Stimulated activated CD4-positive, alpha-beta T cell treated with anti-CD3 and anti-CD28 coated beads, Interleukin-2, amount 100 ng/mL, for 48 hours (primary cell): ENCODE measurements around the gene UBAC2.

Experiments used
- DNase-seq, 2 donors: peaks; one replicate each; pipeline ENCODE4 v3.0.0-alpha.2; 2020

UBAC2 gene

GRCh38 chr13:99275093-99275469 is 74.4 kb downstream of the UBAC2 start:
- DNase-seq, result no peak

- DNase-seq, result no peak
Observed at GRCh38 chr13:99276706-99277105, 76.1 kb downstream of the UBAC2 start.

DNA sequence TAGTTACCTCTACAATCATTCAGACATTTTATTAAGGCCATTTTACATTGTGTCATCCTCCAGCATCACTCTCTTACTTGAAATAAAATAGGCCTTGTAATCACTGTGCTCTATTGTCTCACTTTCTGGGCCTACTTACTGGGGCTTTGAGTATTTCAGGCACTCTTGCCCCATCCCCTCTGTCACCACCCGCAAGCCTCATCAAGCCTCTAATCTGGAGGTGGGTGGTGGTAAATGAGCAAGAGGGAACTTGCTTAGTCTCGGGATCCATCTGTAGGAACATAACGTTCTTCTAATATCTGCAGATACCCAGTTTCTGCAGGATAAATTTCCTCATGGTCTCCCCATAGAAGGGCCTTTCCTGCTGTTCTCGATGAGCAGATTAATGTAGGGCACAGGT is 77.0 kb downstream of the UBAC2 start:
- no peak for DNase-seq

GRCh38 chr13:99278200-99278599 is 77.5 kb downstream of the UBAC2 start:
- DNase-seq, result no peak

- no peak for DNase-seq
Observed at GRCh38 chr13:99278843-99279242, 78.2 kb downstream of the UBAC2 start.

- no peak for DNase-seq
Observed at GRCh38 chr13:99279637-99280036, 79.0 kb downstream of the UBAC2 start.

DNA sequence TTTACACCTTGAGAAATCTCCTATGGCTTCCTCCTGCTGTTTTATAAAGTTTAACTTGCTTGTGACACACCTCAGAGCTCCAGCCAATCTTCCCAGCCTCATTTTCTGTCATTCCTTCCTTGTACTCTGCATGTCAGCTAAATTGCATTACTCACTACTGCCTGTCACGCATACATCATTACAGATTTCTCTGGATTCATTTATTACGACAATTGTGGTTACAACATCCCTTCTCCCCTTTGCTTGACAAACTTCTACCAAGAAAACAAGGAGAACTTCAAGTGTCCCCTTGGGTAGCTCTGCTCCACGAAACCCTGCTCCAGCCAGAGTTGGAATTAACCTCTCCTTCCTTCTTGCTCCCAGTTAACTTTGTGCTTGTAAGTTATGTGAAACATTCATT is 79.5 kb downstream of the UBAC2 start:
- DNase-seq, result no peak

GRCh38 chr13:99281811-99282263 is 81.2 kb downstream of the UBAC2 start:
- DNase-seq, result peak in 1 of 2 donors; percentile 40

- DNase-seq, result no peak
Observed at GRCh38 chr13:99282264-99283231, 81.9 kb downstream of the UBAC2 start.

- no peak for DNase-seq
Observed at GRCh38 chr13:99285432-99286182, 85.0 kb downstream of the UBAC2 start.

DNA sequence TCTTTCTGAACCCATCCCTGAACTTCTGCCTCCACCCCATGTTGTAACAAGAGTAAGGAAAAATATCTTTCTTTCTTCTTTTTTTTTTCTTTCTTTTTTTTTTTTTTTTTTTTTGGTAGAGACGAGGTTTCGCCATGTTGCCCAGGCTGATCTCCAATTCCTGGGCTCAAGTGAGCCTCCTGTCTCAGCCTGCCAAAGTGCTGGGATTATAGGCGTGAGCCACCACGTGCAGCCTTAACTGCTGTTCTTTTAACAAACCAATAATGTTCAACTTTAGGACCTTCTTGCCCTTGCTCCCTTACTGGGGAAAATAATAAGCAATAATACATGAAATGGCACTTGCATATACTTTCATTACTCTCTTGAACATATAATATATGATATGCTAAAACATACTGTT is 86.9 kb downstream of the UBAC2 start:
- DNase-seq, result no peak

DNA sequence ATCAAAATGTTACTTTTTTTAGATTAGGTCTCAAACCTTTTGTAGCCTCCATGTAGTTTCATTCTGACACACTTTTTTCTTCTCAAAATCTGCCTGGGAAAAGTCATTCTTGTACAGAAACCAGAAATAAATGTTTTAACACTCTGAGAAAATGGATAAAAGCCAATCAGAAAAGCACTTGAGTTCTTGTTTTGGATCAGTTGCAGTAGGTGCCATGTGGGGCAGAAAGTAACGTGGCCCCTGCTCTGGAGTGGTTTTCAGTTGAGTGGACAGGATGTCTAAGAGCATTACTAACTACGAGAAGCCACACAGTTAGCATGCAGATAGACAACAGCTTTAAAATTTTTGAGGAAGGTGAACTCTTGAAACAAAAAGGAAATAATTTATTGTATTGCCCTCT is 87.4 kb downstream of the UBAC2 start:
- no peak for DNase-seq

GRCh38 chr13:99289271-99289670 is 88.6 kb downstream of the UBAC2 start:
- DNase-seq, result no peak

DNA sequence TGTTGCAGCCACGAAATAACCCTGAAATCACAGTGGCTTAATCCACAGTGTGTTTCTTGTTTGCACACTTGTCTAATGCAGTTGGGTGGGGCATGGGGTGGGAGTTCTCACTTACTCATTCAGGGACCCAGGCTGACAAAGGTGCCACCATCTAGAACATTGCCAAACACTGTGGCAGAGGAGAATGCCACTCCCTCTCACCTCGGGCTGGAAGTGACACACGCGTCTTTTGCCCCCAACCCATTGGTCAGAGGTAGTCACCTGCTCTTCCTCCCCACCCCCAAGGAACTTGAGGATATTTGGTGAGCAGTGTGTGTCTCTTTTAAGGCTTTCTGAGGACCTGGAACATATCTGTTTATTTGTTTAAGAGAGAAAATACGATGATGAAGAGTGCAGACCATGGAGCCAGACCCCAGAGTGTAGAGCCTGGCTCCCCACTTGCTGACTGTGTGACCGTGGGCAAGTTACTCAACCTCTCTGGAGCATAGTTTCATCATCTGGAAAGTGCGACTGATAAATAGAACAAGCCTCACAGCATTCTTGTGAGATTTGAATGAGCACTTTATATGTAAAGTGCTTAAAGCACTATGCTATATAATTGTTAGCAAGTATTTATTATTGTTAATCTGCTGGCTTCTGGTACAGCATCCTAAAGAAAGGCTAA is 89.2 kb downstream of the UBAC2 start:
- no peak for DNase-seq

GRCh38 chr13:99290894-99291293 is 90.2 kb downstream of the UBAC2 start:
- DNase-seq, result no peak

DNA sequence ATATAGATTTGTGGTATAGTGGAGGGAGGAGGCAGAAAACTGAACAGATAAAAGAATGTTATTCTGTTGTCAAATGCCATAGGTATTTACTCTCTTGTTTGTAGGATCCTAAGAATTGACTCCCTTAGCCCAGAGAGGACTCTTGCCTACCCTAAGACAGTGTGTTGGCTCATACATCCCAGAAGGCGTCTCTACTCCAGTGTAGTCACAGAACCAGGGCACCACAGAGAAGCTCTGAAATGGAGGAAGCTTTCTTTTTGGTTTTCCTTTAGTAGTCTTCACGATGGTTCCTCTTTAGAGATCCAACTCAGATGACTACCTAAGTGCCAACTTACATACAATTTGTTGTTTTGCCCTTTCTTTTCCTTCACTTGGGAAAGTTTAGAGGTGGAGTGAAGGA is 92.5 kb downstream of the UBAC2 start:
- DNase-seq, result no peak

DNA sequence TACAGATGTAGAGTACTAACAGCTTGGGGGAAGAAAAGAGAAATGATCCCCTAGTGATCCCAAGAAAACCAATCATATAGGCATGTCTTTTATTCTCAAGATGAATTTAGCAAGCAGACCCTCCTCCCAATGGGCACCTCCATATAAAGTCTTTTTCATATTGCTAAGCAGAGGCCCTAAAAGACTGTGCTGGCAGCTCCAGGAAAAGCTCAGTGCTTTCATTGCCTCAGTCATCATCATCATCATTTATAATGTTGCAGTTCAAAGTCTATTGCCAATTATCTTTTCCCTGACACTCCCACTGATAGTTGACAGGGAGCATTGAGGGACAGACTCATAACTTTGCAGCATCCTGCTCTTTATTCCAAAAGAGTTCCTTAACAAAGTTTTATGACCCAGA is 93.5 kb downstream of the UBAC2 start:
- DNase-seq, result no peak

DNA sequence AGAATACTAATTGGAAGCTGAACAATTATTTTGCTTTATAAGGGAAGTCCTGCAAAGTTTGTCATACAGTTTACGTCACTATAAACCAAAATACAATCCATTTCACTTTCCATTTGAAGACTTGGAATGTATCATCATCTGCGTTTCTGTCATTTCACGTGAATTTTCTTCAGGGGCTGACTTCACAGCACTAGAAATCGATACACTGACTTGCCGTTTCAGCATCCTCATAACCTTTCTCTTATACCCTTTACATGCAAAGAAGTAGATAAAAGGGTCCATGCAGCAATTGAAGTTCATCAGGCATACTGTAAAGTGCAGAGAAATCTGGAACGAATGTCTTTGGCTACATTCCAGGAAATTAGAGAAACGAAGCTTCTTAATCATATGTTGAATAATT is 94.3 kb downstream of the UBAC2 start:
- no peak for DNase-seq

DNA sequence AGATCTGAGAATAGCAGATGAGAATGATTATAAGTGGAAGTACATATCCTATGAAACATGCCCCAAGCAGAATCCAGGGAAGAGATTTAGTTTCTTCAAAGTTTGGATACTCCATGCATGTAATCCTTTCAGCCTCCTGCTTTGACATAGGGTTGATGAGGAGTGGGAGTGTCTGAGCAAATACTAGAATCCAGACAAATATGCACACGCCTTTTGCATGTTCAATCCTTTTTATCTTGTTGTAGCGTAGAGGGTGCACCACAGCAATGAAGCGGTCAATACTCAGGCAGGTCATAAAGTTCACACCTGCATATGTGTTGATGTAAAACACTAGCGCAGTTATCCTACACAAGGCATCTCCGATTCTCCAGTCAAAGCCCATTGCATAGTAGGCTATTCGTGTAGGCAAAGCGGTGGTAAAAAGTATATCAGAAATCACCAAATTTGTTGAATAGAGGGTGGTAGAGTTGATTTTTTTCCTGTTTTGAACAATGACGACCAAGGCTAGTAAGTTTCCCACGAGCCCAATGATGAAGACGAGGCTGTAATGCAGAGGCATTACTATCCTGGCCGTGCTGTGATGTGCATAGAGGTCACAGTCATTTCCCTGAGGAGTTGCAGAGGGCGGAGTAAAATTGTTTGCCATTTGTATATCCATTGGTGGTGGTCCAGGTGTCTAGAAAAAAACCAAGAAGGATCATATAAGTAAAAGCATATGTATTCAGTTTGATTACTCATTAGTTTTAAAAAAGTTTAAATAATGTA is 95.0 kb downstream of the UBAC2 start:
- DNase-seq, result no peak

GRCh38 chr13:99296398-99296797 is 95.7 kb downstream of the UBAC2 start:
- no peak for DNase-seq

DNA sequence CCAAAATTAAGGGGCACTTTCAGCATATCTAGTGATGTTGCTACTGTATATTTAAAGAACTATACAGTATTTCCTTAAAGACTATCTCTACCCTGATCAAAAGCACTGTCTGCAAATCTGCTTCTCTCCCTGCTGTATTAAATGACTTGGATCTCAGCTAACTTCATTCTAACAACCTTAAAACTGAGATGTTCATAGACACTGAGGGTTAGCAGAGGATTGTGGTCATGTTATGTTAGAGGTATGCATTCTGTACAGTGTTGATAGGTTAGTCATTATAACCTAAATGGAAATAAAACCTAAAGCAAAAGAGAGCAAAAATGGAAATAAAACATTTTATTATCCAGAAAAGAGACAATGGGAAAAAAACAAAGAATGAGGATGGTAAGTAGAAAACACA is 96.7 kb downstream of the UBAC2 start:
- DNase-seq, result no peak

DNA sequence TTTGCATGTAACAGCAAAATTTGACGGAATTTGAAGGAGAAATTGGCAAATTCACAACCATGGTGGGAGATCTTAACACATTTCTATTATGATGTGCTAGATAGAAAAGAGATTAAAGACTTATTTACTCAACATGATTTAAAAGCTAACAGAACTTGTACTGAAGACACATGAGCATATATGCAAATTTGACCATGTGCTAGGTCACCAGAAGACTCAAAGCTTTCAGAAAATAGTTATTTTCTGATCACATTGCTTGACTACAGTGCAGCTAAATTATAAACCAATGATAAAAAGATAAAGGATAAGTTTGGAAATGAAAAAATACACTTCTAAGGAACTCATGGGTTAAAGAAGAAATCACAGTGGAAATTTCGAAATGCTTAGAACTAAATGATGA is 97.4 kb downstream of the UBAC2 start:
- DNase-seq, result no peak
